Fibroblast of lung (primary cell): ENCODE measurements around the gene ARAP3.

Experiments
- CTCF ChIP-seq, 2 donors: IDR thresholded peaks in 1 of 2; conservative IDR thresholded peaks in 1 of 2; 1 replicate in 1 of 2; 2 replicates in 1 of 2; pipeline ENCODE4 v1.5.1; 2011 to 2012; ENCODE audit warnings: low read length in 2 of 2, control low read depth in 1 of 2, inconsistent platforms in 1 of 2, low read depth in 1 of 2, mild to moderate bottlenecking in 1 of 2
- EZH2 ChIP-seq: IDR thresholded peaks from 2 replicates; pipeline ENCODE4 v1.5.1; 2012; ENCODE audit warnings: low read length, control low read depth, mild to moderate bottlenecking; ENCODE audit errors: missing control alignments

DNA sequence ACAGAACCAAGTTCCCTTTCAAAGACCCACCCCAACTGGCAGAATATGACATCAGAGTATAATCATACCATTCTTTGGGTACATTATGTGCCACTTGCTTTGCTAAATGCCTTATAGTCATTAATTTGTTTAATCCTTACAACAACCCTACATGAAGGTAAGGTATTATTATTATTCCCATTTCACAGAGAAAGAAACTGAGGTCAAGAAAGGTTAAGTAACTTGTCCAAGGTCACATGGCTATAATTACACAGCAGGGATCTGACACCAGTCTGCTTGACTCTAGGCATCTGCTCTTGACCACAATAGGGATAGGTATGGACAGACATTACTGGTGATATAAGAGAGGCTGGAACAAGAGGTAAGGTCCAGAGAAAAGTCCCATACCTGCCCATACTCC lies 32.1 kb downstream of the ARAP3 start:
- TF ChIP-seq CTCF (conservative IDR thresholded peaks at IDR 0.05 in 1 of 2, IDR thresholded peaks at IDR 0.05 in 1 of 2; ENCODE audit: low read depth in 1 of 2, low read length in 2 of 2) (no peak), EZH2 (no peak)
